GM12874 (cell line): ENCODE measurements around the gene SLC22A8.

ENCODE experiments used
- TF ChIP-seq, protein P1 (sequence below): IDR thresholded peaks from 2 replicates; pipeline ENCODE4 v1.5.1; 2011; ENCODE audit warnings: low read depth, mild to moderate bottlenecking, control low read depth, low read length, moderate library complexity; ENCODE audit not compliant: insufficient read depth

SLC22A8 gene

DNA sequence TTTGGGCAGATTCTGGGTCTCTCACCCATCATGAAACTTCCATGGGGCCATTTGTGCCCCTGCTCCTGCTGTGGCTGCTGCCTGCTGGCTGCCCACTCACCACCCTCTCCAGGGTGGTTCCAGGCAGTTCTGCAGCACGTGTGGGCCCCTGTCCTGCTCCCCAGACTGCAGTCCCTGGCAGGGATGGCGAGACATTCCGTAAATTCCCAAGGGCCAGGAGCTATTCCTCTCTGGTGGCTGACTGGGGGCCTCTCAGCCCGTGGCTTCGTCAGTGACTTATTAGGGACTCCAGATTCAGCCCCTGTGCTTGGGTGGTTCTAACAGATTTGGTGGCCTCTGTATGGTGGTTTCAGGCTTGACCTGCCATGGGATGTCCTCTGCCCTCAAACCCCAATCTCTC, 3.9 kb upstream of the SLC22A8 start:
- TF ChIP-seq, protein P1, sequence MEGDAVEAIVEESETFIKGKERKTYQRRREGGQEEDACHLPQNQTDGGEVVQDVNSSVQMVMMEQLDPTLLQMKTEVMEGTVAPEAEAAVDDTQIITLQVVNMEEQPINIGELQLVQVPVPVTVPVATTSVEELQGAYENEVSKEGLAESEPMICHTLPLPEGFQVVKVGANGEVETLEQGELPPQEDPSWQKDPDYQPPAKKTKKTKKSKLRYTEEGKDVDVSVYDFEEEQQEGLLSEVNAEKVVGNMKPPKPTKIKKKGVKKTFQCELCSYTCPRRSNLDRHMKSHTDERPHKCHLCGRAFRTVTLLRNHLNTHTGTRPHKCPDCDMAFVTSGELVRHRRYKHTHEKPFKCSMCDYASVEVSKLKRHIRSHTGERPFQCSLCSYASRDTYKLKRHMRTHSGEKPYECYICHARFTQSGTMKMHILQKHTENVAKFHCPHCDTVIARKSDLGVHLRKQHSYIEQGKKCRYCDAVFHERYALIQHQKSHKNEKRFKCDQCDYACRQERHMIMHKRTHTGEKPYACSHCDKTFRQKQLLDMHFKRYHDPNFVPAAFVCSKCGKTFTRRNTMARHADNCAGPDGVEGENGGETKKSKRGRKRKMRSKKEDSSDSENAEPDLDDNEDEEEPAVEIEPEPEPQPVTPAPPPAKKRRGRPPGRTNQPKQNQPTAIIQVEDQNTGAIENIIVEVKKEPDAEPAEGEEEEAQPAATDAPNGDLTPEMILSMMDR = no peak

DNA sequence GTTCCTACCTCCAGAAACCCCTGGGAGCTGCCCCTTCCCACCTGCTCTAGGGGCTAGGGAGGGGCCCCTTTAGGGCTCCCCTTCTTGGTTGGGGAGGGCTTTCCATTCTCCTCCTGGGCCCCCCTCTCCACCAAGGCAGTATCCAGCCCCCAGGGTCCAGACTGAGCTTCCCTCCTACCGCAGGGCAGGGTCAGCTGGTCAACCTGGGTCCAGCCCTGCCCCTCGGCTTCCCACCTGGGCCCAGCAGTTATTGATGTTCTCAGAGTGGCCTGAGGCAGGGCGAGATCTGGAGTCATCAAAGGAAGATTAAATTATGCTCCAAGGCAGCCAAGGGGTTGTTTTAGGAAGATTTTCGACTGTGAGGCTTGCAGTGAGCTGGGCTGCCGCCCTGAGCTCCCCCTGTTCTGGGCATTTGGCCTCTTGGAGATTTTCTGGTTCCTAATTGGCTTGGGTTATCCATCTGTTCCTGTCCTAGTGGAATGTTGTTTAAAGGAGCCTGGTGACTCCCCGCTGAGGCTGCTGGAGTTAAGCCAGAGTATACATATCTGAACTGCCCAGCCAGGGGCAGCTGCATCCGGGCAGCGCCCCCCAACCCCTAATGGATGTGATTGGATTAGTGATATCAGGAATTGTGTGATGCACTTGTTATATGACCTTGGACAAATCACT, 1.8 kb upstream of the SLC22A8 start:
- TF ChIP-seq, protein P1 = no peak

DNA sequence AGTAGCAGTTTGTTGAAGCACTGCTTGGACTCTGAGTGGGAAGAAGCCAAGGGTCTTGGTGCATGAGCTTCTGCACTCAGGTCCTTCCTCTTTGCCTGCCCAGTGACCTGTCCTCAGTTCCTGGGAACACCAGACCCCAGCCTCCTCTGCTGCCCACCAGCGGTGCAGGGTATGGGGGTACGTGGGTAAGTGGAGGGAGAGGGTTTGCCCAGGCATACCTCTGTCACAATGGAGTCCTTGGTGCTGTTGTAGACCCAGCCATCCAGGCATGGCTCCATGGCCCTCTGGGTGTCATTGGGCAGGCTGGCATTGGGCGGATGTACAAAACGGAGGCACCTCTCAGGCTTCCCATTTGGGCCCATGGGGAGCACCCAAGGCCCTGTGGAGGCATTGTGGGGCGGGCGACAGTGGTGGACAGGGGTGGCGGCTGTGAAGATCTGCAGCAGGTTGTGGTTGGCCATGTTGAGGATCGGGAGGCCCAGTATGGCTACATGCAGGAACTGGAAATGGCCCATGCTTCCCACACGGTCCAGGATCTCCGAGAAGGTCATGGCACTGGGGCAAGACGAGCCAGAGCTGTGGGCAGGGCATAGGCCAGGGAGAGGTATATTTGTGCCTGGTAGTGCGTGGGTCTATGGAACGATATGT, 1.1 kb downstream of the SLC22A8 start:
- TF ChIP-seq, protein P1 = no peak

DNA sequence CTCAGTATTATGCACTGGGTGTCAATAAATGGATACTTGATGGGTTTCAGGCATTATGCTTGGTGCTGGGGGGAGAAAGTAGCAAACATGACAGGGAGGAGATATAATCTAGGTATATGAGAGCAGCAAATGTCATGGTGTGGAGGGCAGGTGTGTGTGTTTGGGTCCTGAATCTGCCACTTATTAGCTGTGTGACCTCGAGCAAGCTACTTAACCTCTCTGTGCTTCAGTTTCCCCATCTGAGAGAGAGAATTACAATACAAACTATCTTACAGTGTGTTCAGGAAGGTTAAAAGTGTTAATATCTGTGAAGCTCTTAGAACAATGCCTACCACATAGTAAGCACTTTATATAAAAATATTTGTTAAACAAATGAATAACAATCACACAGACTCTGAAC, 2.8 kb downstream of the SLC22A8 start:
- TF ChIP-seq, protein P1 = no peak

DNA sequence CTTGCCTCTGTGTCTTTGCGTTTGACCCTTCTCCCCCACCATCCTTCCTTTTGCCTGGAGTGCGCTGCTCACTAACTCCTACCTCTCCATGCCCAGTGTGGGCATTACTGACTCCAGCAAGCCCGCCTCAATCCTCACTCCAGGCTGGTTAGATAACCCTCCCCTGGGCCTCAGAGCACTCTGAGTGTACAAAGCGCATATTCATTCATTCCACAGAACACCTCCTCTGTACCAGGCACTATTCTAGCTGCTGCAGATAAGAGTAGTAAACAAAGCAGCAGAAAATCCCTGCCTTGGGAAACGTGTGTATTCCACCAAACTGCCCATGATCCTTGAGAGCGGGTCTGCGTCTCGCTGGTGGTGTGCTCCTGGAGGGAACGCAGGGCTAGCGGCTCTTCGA, 3.2 kb downstream of the SLC22A8 start:
- TF ChIP-seq, protein P1 = no peak

DNA sequence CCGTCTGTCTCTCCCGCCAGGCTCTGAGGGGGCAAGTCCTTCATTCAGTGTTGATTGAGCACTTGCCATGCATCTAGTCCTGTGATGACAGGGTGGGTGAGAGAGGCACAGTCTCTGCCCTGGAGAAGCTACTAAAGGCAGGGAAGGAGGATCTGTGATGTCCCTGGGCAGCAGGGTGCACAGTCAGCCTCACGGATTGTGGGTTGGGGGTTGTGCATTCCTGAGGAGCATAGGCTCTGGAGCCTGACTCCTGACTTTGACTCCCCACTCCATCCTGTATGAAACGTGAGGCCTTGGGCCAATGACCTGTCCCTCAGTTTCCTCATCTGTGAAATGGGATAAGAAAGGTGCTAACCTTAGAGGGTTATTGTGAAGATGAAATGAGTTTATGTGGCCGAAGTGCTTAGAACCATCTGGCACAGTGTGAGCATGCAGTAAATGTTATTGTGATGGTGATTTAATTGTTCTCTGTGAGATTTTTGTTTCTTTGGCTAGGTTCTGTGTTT, 4.7 kb downstream of the SLC22A8 start:
- TF ChIP-seq, protein P1 = no peak

DNA sequence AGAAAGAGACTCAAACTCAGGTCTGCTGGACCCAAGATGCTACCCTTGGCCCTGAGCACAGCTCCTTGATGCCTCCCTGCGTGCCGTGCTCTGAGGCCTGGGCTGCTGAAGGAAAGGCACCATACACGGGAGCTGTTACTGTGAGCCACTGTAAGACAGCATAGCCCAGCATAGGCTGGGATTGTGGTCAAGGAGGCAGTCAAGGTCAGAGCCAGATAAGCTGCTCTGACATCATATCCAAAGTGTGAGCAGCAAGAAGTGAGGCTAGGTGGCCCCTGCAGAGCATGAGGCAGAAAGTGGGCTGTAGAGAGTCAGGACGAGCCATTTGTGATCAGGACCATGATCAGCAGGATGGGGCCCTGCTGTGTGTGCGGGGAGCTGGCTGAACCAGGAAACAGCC, 7.7 kb downstream of the SLC22A8 start:
- TF ChIP-seq, protein P1 = no peak
